ENCODE results near the gene DOK1. TPM values are rescaled to one million over a fixed set of nuclear protein-coding genes. Genes with fewer than 3 reads are reported as not detected.

Gene DOK1
- total and polyA plus RNA-seq, 2 donors (not counting 1 experiment from before 2014, with no cell fraction given) = 29.1 to 41.4 TPM

GRCh38 chr2:74548285-74548899 lies 6.1 kb upstream of the DOK1 start:
- POLR2A ChIA-PET = no interaction called here
- Mint-ChIP-seq H3K4me3 (peak overlapping the region; percentile 86), H3K9me3 (ENCODE audit: insufficient read depth) (no peaks in the 10 kb centered on the region), H3K4me1 (peaks cover 18% of the 10 kb centered on the region), H3K27me3 (peaks cover 13% of the 10 kb centered on the region), H3K27ac (no peak overlapping the region)
- H4K20me1 ChIP-seq (ENCODE audit: control insufficient read depth, insufficient read depth, low read length, poor library complexity, severe bottlenecking) = no peaks in the 10 kb centered on the region
- intact Hi-C loops (cut with micrococcal nuclease) = no loop called here
- no peak overlapping the region for H3K27ac ChIP-seq (ENCODE audit: low read length in 2 of 2)
- H3K9me3 ChIP-seq (ENCODE audit: control extremely low read depth in 1 of 3, control insufficient read depth in 2 of 3, insufficient read depth in 1 of 3, low read length in 2 of 3) = no peaks in the 10 kb centered on the region
- CTCF ChIA-PET = interaction anchor here (0.6 to 1.2 kb wide), 3 partner anchors 10 to 45 kb away, joined by 3 to 4 read pairs (median 3); no protein-coding TSS in a partner anchor
- H3K4me2 ChIP-seq (replicated peaks; ENCODE audit: low read depth, low read length, poor library complexity, severe bottlenecking) = peak overlapping the region; percentile 94
- ATAC-seq (ENCODE audit: low read depth) (no peak), DNase-seq (no peak)
- H3K9ac ChIP-seq (ENCODE audit: low read length) = peak overlapping the region; percentile 69
- peak overlapping the region; percentile 88 for H2AFZ ChIP-seq (ENCODE audit: insufficient read depth, low read depth, low read length, poor library complexity, severe bottlenecking)
- peaks cover 18 to 28% of the 10 kb centered on the region in 2 donors for H3K4me1 ChIP-seq (ENCODE audit: control insufficient read depth in 2 of 2, insufficient read depth in 2 of 2, low read length in 2 of 2)
- 35% methylated on average over 26 of the region's 26 CpGs for WGBS (ENCODE audit: insufficient coverage)
- H3K27me3 ChIP-seq (replicated peaks in 1 of 4; ENCODE audit: control extremely low read depth in 1 of 4, control insufficient read depth in 3 of 4, insufficient read depth in 4 of 4, low read length in 3 of 4) = peaks cover 0 to 30% (median 22%) of the 10 kb centered on the region in 4 experiments
- peak overlapping the region in 4 of 5 experiments; percentile 1 to 73 (median 61) for H3K4me3 ChIP-seq (ENCODE audit: control extremely low read depth in 1 of 5, extremely low read depth in 1 of 5, insufficient read depth in 1 of 5, low read depth in 2 of 5, low read length in 4 of 5)
- TF ChIP-seq CTCF (IDR thresholded peaks at IDR 0.05) (no peak), EZH2 (IDR thresholded peaks at IDR 0.05; ENCODE audit: borderline replicate concordance, insufficient read depth, low read depth, low read length, poor library complexity, severe bottlenecking) (no peak)
- no peaks in the 10 kb centered on the region for H3K79me2 ChIP-seq (ENCODE audit: control insufficient read depth, insufficient read depth, low read length)
- no peaks in the 10 kb centered on the region for H3K36me3 ChIP-seq (replicated peaks in 1 of 2; ENCODE audit: control extremely low read depth in 1 of 2, control insufficient read depth in 1 of 2, extremely low read depth in 1 of 2, insufficient read depth in 2 of 2, low read length in 1 of 2)
